ENCODE results near the gene QRICH1. TPM values are rescaled to one million over a fixed set of nuclear protein-coding genes. Genes with fewer than 3 reads are reported as not detected.
A peak's percentile ranks its signal among the peaks of the same experiment; 100 is the strongest.

The QRICH1 gene
- total RNA-seq, 1 experiment from 2014 or later, result 107 TPM

GRCh38 chr3:49098910-49099630 lies 5.2 kb upstream of the QRICH1 start:
- CTCF ChIA-PET, result interaction anchor here (0.6 kb wide), 1 partner anchor 459 kb away, joined by 4 read pairs; no protein-coding TSS in a partner anchor
- intact Hi-C loops (cut with micrococcal nuclease; ENCODE audit: unreplicated experiment), result no loop called here
- H3K4me3 Mint-ChIP-seq (ENCODE audit: low read depth, unreplicated experiment), result no peak overlapping the region
- no peaks in the 10 kb centered on the region for H3K9me3 Mint-ChIP-seq (ENCODE audit: low read depth, unreplicated experiment)
- peaks cover 10% of the 10 kb centered on the region for H3K4me1 Mint-ChIP-seq (ENCODE audit: low read depth, unreplicated experiment)
- DNase-seq, result no peak
- BruUV-seq (replicated peaks), result no TSS peak
- no peak overlapping the region for H3K27ac Mint-ChIP-seq (ENCODE audit: unreplicated experiment)
- no peaks in the 10 kb centered on the region for H3K27me3 Mint-ChIP-seq (ENCODE audit: unreplicated experiment)
- peaks cover 49% of the 10 kb centered on the region for H3K36me3 Mint-ChIP-seq (ENCODE audit: insufficient read depth, unreplicated experiment)
- TF ChIP-seq CTCF (IDR thresholded peaks at IDR 0.05; ENCODE audit: unreplicated experiment), result no peak

DNA sequence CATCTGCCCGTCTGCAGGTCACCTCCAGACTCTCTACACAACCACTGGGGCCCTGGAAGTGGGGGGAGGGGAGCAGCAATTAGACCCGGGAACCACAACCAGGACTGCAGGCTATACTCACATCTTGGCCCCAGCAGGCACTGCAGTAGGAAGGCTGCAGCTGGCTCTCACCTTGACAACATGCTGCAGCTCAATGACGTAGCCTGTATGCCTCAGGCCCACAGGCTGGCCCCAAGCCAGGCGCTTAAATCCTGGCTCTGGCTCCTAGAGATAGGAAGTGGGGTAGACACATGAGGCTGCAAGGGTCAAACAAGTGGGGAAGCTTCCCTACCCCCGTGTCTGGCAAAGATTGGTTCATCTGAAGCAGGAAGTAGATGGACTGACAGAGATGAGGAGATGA lies 4.6 kb upstream of the QRICH1 start:
- no TSS peak for BruUV-seq (replicated peaks)
- Mint-ChIP-seq H3K27me3 (ENCODE audit: unreplicated experiment) (no peaks in the 10 kb centered on the region), H3K4me1 (ENCODE audit: low read depth, unreplicated experiment) (peaks cover 5% of the 10 kb centered on the region), H3K9me3 (ENCODE audit: low read depth, unreplicated experiment) (no peaks in the 10 kb centered on the region), H3K27ac (ENCODE audit: unreplicated experiment) (no peak overlapping the region), H3K36me3 (ENCODE audit: insufficient read depth, unreplicated experiment) (peaks cover 49% of the 10 kb centered on the region), H3K4me3 (ENCODE audit: low read depth, unreplicated experiment) (no peak overlapping the region)
- CTCF ChIA-PET, result interaction anchor here (0.6 kb wide), 1 partner anchor 459 kb away, joined by 4 read pairs; no protein-coding TSS in a partner anchor
- no peak for TF ChIP-seq CTCF (IDR thresholded peaks at IDR 0.05; ENCODE audit: unreplicated experiment)
- no peak for DNase-seq
- intact Hi-C loops (cut with micrococcal nuclease; ENCODE audit: unreplicated experiment), result no loop called here

- Mint-ChIP-seq H3K27me3 (ENCODE audit: unreplicated experiment) (no peaks in the 10 kb centered on the region), H3K4me1 (ENCODE audit: low read depth, unreplicated experiment) (no peaks in the 10 kb centered on the region), H3K27ac (ENCODE audit: unreplicated experiment) (peak overlapping the region; percentile 99), H3K4me3 (ENCODE audit: low read depth, unreplicated experiment) (peak overlapping the region; percentile 95), H3K36me3 (ENCODE audit: insufficient read depth, unreplicated experiment) (peaks cover 60% of the 10 kb centered on the region), H3K9me3 (ENCODE audit: low read depth, unreplicated experiment) (no peaks in the 10 kb centered on the region)
- TF ChIP-seq CTCF (IDR thresholded peaks at IDR 0.05; ENCODE audit: unreplicated experiment), result no peak
- CTCF ChIA-PET, result interaction anchor here (0.6 to 2.0 kb wide), 13 partner anchors 11 to 356 kb away, joined by 3 to 12 read pairs (median 5); partner anchors contain the start of genes KLHDC8B, LAMB2, NDUFAF3 and QARS1
- intact Hi-C loops (cut with micrococcal nuclease; ENCODE audit: unreplicated experiment), result no loop called here
- DNase-seq, result peak; percentile 80
- BruUV-seq (replicated peaks), result TSS peak; percentile 80
Measured at GRCh38 chr3:49092938-49093852, 676 bp downstream of the QRICH1 start.

GRCh38 chr3:49081429-49081828 lies 12.4 kb downstream of the QRICH1 start:
- H3K27ac Mint-ChIP-seq (ENCODE audit: unreplicated experiment), result no peak overlapping the region
- TF ChIP-seq CTCF (IDR thresholded peaks at IDR 0.05; ENCODE audit: unreplicated experiment), result no peak
- H3K4me3 Mint-ChIP-seq (ENCODE audit: low read depth, unreplicated experiment), result no peak overlapping the region
- no peaks in the 10 kb centered on the region for H3K9me3 Mint-ChIP-seq (ENCODE audit: low read depth, unreplicated experiment)
- BruUV-seq (replicated peaks), result no TSS peak
- H3K36me3 Mint-ChIP-seq (ENCODE audit: insufficient read depth, unreplicated experiment), result peaks cover 17% of the 10 kb centered on the region
- CTCF ChIA-PET, result interaction anchor here (0.7 kb wide), 2 partner anchors 15 to 118 kb away, joined by 3 to 11 read pairs; no protein-coding TSS in a partner anchor
- H3K4me1 Mint-ChIP-seq (ENCODE audit: low read depth, unreplicated experiment), result no peaks in the 10 kb centered on the region
- H3K27me3 Mint-ChIP-seq (ENCODE audit: unreplicated experiment), result no peaks in the 10 kb centered on the region
- DNase-seq, result no peak
- intact Hi-C loops (cut with micrococcal nuclease; ENCODE audit: unreplicated experiment), result no loop called here

Data from Calu3 (cell line).